GM10266 (cell line): ENCODE measurements around the gene UCMA.

Source experiments
- DNase-seq: peaks from one replicate; pipeline ENCODE4 v3.0.0; 2012; ENCODE audit errors: extremely low spot score
- TF ChIP-seq, protein P1 (sequence below): IDR thresholded peaks from 2 replicates; pipeline ENCODE4 v1.5.1; 2012; ENCODE audit warnings: mild to moderate bottlenecking, low read depth; ENCODE audit not compliant: control insufficient read depth, insufficient read depth; ENCODE audit errors: missing control alignments

UCMA gene

DNA sequence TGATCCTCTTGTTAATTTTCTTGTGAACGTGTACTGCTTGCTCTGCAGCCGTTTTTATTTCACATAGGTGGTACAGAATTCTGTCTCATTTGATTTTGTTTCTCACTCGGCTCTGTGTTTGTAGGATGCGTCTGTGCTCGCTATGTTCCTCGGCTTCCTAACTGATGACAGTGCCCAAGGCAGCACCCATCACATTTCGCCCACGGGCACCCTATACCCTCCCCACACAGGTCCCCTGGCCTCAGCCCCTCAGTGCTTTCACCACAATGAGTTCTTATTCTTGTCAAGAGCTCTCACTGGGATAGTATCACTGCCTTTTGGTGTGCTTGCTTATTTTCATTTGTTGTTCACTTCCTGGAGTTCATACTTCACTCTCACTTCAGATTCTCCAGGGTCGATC lies 28.1 kb downstream of the UCMA start:
- TF ChIP-seq, protein P1, sequence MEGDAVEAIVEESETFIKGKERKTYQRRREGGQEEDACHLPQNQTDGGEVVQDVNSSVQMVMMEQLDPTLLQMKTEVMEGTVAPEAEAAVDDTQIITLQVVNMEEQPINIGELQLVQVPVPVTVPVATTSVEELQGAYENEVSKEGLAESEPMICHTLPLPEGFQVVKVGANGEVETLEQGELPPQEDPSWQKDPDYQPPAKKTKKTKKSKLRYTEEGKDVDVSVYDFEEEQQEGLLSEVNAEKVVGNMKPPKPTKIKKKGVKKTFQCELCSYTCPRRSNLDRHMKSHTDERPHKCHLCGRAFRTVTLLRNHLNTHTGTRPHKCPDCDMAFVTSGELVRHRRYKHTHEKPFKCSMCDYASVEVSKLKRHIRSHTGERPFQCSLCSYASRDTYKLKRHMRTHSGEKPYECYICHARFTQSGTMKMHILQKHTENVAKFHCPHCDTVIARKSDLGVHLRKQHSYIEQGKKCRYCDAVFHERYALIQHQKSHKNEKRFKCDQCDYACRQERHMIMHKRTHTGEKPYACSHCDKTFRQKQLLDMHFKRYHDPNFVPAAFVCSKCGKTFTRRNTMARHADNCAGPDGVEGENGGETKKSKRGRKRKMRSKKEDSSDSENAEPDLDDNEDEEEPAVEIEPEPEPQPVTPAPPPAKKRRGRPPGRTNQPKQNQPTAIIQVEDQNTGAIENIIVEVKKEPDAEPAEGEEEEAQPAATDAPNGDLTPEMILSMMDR = no peak
- DNase-seq = no peak

DNA sequence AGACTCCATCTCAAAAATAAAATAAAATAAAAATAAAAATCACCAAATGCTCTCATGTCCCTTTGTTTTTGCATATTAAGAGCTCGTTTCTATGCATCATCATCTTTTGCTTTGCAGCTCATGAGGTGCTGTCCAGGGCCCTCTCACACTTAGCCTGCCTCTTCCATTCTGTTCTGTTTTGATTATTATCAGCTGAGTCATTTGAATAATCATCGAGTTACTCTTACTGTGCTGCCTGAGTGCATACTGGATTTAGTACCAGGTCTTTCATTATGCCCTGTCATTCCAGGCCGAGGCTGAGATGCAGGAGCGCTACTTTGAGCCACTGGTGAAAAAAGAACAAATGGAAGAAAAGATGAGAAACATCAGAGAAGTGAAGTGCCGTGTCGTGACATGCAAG lies 33.0 kb downstream of the UCMA start:
- no peak for DNase-seq
- TF ChIP-seq, protein P1 = no peak

DNA sequence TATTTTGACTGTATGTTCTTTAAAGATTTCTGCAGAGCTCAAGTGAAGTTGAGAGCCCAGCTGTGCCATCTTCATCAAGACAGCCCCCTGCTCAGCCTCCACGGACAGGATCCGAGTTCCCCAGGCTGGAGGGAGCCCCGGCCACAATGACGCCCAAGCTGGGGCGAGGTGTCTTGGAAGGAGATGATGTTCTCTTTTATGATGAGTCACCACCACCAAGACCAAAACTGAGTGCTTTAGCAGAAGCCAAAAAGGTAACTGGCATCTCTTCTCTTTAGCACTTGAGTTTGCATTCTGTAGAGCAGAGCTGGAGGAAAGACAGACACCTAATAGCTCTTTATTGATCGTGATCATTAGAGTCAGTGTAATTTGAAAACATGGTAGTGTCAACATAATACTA lies 39.2 kb downstream of the UCMA start:
- no peak for DNase-seq
- TF ChIP-seq, protein P1 = no peak

DNA sequence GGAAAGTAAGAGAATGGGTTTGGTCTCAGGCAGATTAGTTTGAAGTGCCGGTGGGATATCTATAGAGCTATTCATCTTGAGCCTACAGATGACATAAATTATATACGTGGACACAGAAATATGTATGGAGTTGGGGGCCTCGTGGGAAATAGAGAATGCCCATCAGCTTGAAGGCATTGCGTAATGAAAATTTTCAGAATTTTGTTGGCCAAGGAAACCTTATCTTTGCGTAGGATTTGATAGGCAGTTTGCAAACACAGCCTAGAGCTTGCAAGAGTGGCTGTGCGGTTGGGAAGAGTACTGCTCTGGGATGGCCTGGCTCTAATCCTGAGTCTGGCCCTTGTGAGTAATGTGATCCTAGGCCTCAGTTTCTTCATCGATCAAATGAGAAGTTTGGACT lies 40.5 kb downstream of the UCMA start:
- DNase-seq = no peak
- TF ChIP-seq, protein P1 = no peak

DNA sequence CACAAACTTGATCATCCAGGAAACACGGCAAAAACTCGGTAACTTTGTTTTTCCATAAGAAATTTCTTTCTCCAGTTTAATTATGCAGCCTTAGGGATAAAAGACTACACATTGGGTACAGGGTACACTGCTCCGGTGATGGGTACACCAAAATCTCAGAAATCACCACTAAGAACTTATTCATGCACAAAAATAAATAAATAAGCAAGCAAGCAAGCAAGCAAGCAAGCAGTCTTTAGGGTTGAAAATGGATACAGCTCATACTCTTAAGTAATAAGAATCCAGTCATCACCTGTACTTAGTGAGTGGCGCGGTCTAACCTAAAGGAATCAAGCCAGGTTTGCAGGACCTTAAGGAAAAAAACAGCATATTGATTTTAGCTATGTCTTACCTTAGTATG lies 42.8 kb downstream of the UCMA start:
- TF ChIP-seq, protein P1 = no peak

DNA sequence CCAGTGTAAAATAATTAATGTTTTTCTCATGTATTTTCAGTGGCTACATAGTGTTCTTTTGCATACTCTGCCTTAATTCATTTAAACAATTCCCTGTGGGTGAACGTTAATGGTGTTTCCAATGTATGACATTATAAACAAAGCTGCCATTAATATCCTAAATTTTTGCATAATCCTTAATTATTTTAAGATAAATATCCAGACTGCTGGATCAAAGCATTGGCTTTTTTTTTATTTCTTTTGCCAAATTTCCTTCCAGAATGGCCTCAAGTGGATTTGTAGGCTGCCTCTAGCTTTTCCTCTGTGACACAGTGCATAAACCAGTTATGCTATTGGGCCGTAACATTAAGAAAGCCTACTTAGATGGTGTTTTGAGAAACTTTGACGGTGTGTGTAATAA lies 43.4 kb downstream of the UCMA start:
- DNase-seq = no peak
- TF ChIP-seq, protein P1 = no peak

More for the DNA sequence above, 42.8 kb downstream of the UCMA start:
- no peak for DNase-seq

DNA sequence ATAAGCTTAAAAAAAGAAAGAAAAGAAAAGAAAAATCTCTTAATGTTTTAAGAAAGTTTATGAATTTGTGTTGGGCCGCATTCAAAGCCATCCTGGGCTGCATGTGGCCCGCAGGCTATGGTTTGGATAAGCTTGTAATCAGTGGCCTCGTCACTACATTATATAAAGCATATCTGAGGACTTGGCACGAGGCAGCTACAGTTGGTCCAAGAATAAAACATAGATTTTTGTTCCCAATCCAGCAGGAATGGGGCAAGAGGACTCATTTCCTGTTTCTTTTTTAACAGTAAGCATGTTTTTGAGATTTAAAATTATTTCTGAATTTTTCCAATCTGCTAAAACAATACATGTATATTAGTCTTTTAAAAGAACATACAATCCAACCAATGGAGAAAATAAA lies 44.2 kb downstream of the UCMA start:
- DNase-seq = no peak
- TF ChIP-seq, protein P1 = no peak
